Stimulated activated CD8-positive, alpha-beta memory T cell treated with anti-CD3 and anti-CD28 coated beads, Interleukin-15, amount 100 ng/mL, for 24 hours (primary cell): ENCODE results near the gene CIAO2A.

ENCODE experiments used
- DNase-seq: peaks from one replicate; pipeline ENCODE4 v3.0.0-alpha.2; 2020; ENCODE audit warnings: low read depth

Gene CIAO2A

DNA sequence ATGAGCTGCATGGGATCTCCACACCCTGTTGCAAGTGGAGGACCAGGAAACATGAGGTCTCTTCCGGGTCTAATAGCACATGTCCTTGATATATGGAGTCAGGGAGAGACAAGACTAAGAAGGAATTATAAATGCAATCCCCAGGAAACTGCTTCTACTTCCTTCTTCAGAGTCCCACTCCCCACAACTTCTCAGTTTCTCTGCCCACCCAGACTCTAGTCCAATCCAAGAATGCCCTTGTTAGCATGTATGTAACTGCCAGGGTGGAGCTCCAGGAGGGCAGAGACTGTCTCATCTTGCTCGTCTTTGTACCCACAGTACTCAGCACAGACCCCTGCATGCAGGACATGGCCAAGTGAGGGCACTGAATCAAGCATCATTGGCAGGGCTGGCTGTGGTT, 55.7 kb downstream of the CIAO2A start:
- DNase-seq = no peak

DNA sequence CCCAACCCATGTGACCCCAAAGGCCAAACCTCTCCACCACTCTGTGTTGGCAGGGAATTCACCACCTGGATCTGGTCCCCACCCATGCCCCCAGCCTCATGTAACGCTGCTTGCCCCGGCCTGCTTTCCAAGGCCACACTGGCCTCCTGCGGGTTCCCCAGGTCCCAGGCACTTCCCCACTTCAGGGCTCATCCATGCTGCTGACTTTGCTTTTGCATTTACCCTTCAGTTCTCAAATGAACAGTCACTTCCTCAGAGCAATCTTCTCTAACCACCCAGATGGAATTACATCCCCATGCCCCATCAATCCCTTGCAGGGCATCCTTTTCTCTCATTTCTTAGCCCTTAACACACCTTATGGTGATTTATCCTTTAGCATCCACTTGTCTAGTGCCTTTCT, 56.5 kb downstream of the CIAO2A start:
- no peak for DNase-seq

DNA sequence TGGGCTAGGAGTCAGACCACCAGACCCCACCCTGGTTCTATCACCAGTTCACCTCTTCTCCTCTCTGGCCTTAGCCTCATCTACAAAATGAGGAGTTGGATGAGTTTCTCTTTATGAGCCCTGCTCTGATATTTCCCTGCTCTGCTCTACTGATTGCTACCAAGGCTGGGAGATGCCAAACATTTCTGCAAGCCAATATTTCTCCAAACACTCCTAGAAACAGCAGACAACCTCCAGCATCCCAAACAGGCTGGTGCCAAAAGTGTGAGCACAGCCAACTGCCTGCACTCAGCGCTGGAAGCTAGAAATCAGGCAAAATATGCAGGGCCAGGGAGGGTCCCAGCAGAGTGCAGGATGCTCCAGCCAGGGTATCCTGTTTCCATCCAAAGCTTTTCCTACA, 58.1 kb downstream of the CIAO2A start:
- DNase-seq = no peak

DNA sequence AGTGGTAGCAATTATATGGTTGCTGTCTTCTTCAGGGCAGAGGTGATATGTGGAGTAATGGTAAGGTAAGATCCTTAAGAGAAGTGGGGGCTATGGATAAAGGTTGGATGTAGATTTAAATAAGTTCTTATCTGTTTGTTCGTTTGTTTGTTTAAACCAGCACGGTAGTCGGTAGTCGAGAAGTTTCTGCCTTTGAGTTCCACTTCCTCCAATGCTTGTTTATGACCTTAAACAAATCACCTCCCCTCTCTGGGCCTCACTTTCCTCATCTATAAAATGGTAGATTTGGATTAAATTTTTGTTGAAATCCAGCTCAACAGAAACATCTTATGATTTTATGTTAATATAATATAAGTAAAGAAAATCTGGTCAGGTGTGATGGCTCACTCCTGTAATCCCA, 59.1 kb downstream of the CIAO2A start:
- DNase-seq = no peak

DNA sequence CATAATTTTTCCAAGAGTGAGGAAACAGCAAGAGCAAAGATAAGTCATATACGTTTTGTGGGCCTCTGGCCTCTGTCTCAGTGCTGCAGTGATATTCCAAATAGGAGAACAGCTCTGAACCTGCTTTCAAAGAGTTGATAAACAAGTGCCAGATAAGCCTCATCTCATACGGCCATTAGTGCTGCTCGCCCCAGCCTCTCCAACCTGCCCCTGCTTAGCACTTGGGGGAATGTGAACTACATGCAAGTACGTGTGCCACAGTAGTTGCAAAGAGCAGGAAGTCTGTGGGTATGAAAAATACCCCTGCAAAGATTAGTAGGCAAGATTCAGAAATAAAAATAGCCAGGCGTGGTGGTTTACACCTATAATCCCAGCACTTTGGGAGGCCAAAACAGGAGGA, 61.3 kb downstream of the CIAO2A start:
- no peak for DNase-seq

DNA sequence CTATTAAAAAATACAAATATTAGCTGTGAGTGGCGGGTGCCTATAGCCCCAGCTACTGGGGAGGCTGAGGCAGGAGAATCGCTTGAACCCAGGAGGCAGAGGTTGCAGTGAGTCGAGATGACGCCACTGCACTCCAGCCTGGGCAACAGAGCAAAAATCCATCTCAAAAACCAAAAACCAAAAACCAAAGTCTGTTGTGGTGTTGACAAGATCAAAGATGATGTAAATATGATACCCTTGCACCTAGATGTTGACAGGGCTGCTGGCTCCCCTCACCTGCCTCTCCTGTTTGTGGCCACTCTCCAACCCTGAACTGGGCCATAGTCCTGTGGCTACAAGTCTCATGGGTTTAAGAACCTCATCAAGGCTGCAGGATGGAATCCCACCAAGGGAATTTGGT, 63.5 kb downstream of the CIAO2A start:
- no peak for DNase-seq

DNA sequence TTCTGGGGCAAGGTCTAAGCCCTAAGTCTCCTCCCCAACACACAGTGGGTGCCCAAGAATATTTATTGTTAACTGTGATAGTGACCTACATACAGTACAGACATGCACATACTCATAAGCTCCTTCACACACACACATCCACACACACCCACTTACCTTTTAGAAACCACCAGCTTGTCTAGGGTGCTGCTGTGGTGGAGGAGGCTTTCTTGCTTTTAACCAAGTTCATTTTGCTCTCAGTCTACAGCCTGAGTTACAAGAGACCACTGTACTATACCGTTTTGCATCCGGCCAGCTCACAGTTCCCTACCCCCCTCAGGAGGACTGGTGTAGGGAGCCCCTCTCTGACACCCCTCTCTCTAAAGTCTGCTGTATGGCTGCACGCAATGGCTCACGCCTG, 64.0 kb downstream of the CIAO2A start:
- DNase-seq = no peak

DNA sequence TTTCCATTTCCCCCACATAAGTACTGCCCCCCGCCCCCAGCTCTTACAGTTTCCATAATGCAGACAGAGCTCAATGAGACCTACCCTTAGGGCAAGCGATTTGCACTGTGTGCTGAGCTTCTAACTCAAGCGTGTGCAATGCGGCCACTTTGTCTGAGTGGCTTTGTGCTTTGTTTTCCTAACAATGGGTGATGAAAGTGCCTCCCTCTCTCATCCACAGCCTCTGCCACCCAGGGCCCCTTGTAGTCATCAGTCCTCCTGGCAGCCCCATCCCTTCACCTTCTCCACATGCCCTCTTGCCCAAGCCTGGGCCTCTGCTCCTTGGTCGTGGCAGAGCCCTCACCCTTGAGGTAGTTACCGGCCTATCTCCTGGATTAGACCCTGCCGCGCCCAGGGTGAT, 64.5 kb downstream of the CIAO2A start:
- no peak for DNase-seq

DNA sequence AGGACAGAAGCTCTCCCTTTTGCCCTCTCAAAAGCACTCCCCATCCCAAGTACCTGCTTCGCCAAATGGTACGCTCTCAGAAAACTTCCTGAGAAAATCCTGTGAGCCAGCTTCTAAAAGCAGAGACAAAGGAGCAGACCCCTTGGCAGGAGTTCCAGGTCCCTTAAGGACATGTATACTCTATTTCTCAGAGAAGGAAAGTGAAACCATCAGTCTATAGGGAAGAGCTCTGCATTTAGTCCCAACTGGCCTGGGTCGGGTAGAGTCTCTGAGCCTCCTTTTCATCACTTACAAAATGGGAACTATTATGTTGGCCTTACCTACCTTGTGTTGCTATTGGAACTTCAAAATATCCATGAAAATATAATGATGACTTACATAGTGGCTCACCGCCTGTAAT, 67.0 kb downstream of the CIAO2A start:
- DNase-seq = no peak

DNA sequence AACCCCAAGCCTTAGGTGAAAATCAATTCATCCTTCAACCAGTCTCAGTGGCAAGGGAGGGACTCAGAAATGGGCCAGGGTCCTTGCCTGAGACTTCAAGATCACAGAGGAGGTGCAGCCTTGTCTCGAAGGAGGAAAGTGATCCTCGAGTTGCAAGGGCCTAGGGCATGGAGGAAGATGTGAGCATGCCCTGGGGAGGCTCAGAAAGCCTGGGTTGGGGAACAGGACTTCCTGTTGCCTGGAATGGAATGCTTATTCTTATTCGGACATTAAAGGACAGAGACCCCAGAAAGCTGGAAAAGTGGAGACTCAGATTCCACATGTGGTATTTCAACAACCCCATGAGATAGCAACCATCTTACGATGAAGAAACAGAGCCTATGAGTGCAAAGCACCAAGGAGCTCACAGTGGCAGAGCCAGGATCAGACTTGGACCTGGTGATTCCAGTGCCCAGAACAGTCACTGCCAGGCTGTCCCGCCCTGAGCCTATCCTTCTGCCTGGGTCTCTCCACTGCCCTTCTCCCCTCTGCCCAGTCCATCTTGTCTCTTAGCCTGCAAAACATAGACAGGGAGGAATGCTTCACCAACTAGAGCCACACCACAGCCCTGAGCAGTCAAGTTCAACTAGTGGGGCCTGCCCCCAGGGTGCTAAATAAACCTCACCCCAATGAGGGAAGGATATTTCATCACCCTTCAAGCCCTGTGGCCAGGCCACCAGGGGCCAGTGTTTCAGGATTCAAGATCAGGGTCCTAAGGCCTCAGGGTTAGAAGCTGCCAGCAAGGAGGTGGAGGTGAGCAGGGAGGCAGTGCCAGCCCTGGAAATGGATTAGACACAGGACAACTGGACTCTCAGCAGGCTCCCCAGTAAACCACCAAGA, 69.2 kb downstream of the CIAO2A start:
- DNase-seq = no peak

DNA sequence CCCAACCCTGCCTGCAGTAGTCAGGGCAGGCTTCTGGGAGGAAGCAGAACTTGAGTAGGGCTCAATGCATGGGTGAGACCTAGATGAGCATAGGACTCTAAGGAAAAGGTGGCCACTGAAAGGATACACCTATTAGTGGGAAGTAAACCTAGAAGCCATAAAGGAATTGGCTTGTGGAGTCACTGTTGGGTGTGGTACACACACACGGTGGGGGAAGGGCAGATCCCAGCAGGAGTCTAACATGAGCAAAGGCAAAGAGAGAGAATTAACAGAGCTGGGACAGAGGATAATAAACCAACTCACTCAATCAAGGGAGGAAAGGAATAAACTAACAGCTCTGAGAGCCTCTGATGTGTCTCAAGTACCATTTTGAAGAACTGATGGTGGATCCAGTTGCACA, 70.4 kb downstream of the CIAO2A start:
- DNase-seq = no peak

DNA sequence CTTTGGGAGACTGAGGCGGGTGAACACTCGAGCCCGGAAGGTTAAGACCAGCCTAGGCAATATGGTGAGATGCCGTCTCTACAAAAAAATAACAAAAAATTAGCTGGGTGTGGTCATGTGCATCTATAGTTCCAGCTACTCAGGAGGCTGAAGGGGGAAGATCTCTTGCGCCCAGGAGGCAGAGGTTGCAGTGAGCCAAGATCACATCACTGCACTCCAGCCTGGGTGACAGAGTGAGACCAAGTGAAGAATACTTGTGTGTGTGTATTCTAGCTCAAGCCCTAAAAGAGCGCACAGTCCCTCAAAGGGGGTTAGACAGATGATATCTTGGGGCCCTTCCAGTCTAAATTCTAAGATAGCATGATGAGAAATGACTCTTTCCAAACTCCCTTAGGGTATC, 71.1 kb downstream of the CIAO2A start:
- no peak for DNase-seq
